ENCODE measurements around the gene GLB1L2.

DNA sequence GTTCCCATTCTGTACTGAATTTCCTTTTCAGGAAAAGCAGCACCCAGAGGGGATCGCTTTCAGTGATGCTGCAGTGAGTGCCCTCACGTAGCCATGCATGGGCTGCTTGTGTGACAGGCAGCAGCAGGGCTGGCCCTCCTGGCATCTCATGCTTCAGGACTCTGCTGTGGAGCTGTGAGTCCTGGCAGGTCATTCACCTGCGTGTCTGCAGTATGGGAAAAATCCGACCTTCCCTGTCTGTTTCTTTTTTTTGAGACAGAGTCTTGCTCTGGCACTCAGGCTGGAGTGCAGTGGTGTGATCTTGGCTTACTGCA lies 13.4 kb downstream of the GLB1L2 start:
- TF ChIP-seq, protein P1, sequence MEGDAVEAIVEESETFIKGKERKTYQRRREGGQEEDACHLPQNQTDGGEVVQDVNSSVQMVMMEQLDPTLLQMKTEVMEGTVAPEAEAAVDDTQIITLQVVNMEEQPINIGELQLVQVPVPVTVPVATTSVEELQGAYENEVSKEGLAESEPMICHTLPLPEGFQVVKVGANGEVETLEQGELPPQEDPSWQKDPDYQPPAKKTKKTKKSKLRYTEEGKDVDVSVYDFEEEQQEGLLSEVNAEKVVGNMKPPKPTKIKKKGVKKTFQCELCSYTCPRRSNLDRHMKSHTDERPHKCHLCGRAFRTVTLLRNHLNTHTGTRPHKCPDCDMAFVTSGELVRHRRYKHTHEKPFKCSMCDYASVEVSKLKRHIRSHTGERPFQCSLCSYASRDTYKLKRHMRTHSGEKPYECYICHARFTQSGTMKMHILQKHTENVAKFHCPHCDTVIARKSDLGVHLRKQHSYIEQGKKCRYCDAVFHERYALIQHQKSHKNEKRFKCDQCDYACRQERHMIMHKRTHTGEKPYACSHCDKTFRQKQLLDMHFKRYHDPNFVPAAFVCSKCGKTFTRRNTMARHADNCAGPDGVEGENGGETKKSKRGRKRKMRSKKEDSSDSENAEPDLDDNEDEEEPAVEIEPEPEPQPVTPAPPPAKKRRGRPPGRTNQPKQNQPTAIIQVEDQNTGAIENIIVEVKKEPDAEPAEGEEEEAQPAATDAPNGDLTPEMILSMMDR (IDR thresholded peaks at IDR 0.05; ENCODE audit: borderline replicate concordance, extremely low read depth, low read length, poor library complexity, severe bottlenecking): no peak
- no peak for TF ChIP-seq EZH2 (IDR thresholded peaks at IDR 0.05; ENCODE audit: borderline replicate concordance, low read depth, low read length, severe bottlenecking)

Data from DND-41 (cell line).